Endodermal cell (in vitro differentiated cells): ENCODE results near the gene RINL. TPM values are rescaled to one million over a fixed set of nuclear protein-coding genes. Genes with fewer than 3 reads are reported as not detected.

ENCODE experiments used
- DNase-seq: peaks from one replicate; pipeline ENCODE4 v3.0.0-alpha.2; 2017
- H3K27ac ChIP-seq: 2 replicates; pipeline ENCODE4 v1.5.1; 2013; ENCODE audit warnings: mild to moderate bottlenecking, low read depth, low read length, moderate library complexity
- H3K27me3 ChIP-seq: 2 replicates; pipeline ENCODE4 v1.6.1; 2013; ENCODE audit warnings: mild to moderate bottlenecking, low read length, moderate library complexity; ENCODE audit not compliant: insufficient read depth, control insufficient read depth, poor library complexity, severe bottlenecking
- H3K36me3 ChIP-seq: 2 replicates; pipeline ENCODE4 v1.7.0; 2013; ENCODE audit warnings: mild to moderate bottlenecking, low read length, moderate library complexity; ENCODE audit not compliant: control insufficient read depth, insufficient read depth
- H3K4me1 ChIP-seq: one replicate; pipeline ENCODE4 v1.7.0; 2013; ENCODE audit warnings: low read length; ENCODE audit not compliant: control insufficient read depth, insufficient read depth
- H3K4me3 ChIP-seq: 2 replicates; pipeline ENCODE4 v1.5.1; 2013; ENCODE audit warnings: mild to moderate bottlenecking, low read length, moderate library complexity
- H3K9ac ChIP-seq: 2 replicates; pipeline ENCODE4 v1.6.1; 2013; ENCODE audit warnings: mild to moderate bottlenecking, low read length, moderate library complexity; ENCODE audit not compliant: poor library complexity, severe bottlenecking; ENCODE audit errors: extremely low read depth
- H3K9me3 ChIP-seq: 2 replicates; pipeline ENCODE4 v1.6.1; 2013; ENCODE audit warnings: mild to moderate bottlenecking, low read length, moderate library complexity; ENCODE audit not compliant: control insufficient read depth
- H3K27ac Mint-ChIP-seq: 2 replicates; pipeline ENCODE4 v1.8.0; 2020; ENCODE audit warnings: mixed read lengths
- H3K27me3 Mint-ChIP-seq: 2 replicates; pipeline ENCODE4 v1.8.0; 2021; ENCODE audit warnings: mild to moderate bottlenecking, mixed read lengths; ENCODE audit not compliant: insufficient read depth
- H3K36me3 Mint-ChIP-seq: 2 replicates; pipeline ENCODE4 v1.8.0; 2020; ENCODE audit warnings: low read depth, mixed read lengths
- H3K4me1 Mint-ChIP-seq: 2 replicates; pipeline ENCODE4 v1.8.0; 2020; ENCODE audit warnings: mixed read lengths
- H3K4me3 Mint-ChIP-seq: 2 replicates; pipeline ENCODE4 v1.8.0; 2020; ENCODE audit warnings: mild to moderate bottlenecking, moderate library complexity, mixed read lengths
- H3K9me3 Mint-ChIP-seq: 2 replicates; pipeline ENCODE4 v1.8.0; 2020; ENCODE audit warnings: mild to moderate bottlenecking, mixed read lengths
- CTCF ChIP-seq: fragments of 200-600 bp; sonication (generic); conservative IDR thresholded peaks from 2 replicates; pipeline ENCODE4 v1.5.0; 2021; ENCODE audit warnings: antibody characterized with exemption, mild to moderate bottlenecking
- WGBS, 2 experiments: methylation state at CpG; one replicate each; pipeline versions ENCODE4 v1.1.5 to v1.1.7; 2013; ENCODE audit warnings: missing lambda C conversion rate in 2 of 2, mixed read lengths in 1 of 2; ENCODE audit not compliant: insufficient coverage in 1 of 2, insufficient read length in 1 of 2; 5-methylcytosine and 5-hydroxymethylcytosine counted together
- total RNA-seq, 2 donors: library from RNA; stranded (reverse); fragmentation: NEBNext Ultra II Directional in 1 of 2; extraction: Animal tissue kit (Norgen Biotek cat#: 25700) in 1 of 2; gene quantifications; 2 replicates in 1 of 2; 3 replicates in 1 of 2; pipeline ENCODE4 v1.2.1, GENCODE V29; 2021

The RINL gene
- total RNA-seq, 2 donors from 2014 or later, result 4.8 to 6.7 TPM

- peaks cover 45% of the 10 kb centered on the region for H3K36me3 Mint-ChIP-seq
- H3K27me3 Mint-ChIP-seq, result no peaks in the 10 kb centered on the region
- H3K4me3 ChIP-seq, result peak overlapping the region; percentile 90
- peaks cover 4% of the 10 kb centered on the region for H3K9me3 Mint-ChIP-seq
- no peak for TF ChIP-seq CTCF
- DNase-seq, result peak; percentile 96
- H3K9ac ChIP-seq, result peak overlapping the region; percentile 82
- H3K27ac Mint-ChIP-seq, result peak overlapping the region; percentile 99
- peaks cover 43% of the 10 kb centered on the region for H3K36me3 ChIP-seq
- 0% methylated on average over 7 to 76 of the region's 76 CpGs for WGBS, 2 experiments
- peaks cover 17% of the 10 kb centered on the region for H3K4me1 Mint-ChIP-seq
- H3K9me3 ChIP-seq, result no peaks in the 10 kb centered on the region
- peak overlapping the region; percentile 85 for H3K4me3 Mint-ChIP-seq
- peak overlapping the region; percentile 99 for H3K27ac ChIP-seq
- H3K4me1 ChIP-seq, result peaks cover 8% of the 10 kb centered on the region
- H3K27me3 ChIP-seq, result no peaks in the 10 kb centered on the region
These were observed 28.8 kb downstream of the RINL start for GRCh38 chr19:38849147-38849859.

GRCh38 chr19:38848299-38849146 lies 29.6 kb downstream of the RINL start:
- Mint-ChIP-seq H3K4me1 (peaks cover 17% of the 10 kb centered on the region), H3K27ac (peak overlapping the region; percentile 99), H3K9me3 (peaks cover 1% of the 10 kb centered on the region), H3K4me3 (peak overlapping the region; percentile 85), H3K27me3 (no peaks in the 10 kb centered on the region), H3K36me3 (peaks cover 52% of the 10 kb centered on the region)
- TF ChIP-seq CTCF, result no peak
- WGBS, 2 experiments, result 24 to 33% methylated on average over 10 to 21 of the region's 22 CpGs
- DNase-seq, result peak; percentile 40
- Histone ChIP-seq H3K4me1 (peaks cover 8% of the 10 kb centered on the region), H3K36me3 (peaks cover 51% of the 10 kb centered on the region), H3K4me3 (peak overlapping the region; percentile 90), H3K9ac (peak overlapping the region; percentile 82), H3K27ac (peak overlapping the region; percentile 99), H3K9me3 (no peaks in the 10 kb centered on the region), H3K27me3 (no peaks in the 10 kb centered on the region)

GRCh38 chr19:38846097-38846496 lies 32.0 kb downstream of the RINL start:
- no peak overlapping the region for H3K27ac ChIP-seq

More at GRCh38 chr19:38846097-38846496, 32.0 kb downstream of the RINL start:
- H3K4me1 ChIP-seq, result peaks cover 8% of the 10 kb centered on the region
- WGBS, 2 experiments, result 88 to 100% methylated on average over 1 to 2 of the region's 2 CpGs
- no peaks in the 10 kb centered on the region for H3K9me3 Mint-ChIP-seq
- DNase-seq, result no peak
- H3K9ac ChIP-seq, result no peak overlapping the region
- peaks cover 76% of the 10 kb centered on the region for H3K36me3 ChIP-seq
- peaks cover 77% of the 10 kb centered on the region for H3K36me3 Mint-ChIP-seq
- no peaks in the 10 kb centered on the region for H3K27me3 Mint-ChIP-seq
- H3K27ac Mint-ChIP-seq, result no peak overlapping the region
- H3K27me3 ChIP-seq, result no peaks in the 10 kb centered on the region
- H3K4me3 Mint-ChIP-seq, result no peak overlapping the region
- H3K4me1 Mint-ChIP-seq, result peaks cover 17% of the 10 kb centered on the region
- TF ChIP-seq CTCF, result no peak
- no peak overlapping the region for H3K4me3 ChIP-seq
- no peaks in the 10 kb centered on the region for H3K9me3 ChIP-seq
